Cortex of kidney (tissue), 1 donor: ENCODE measurements around the gene MYOM1.

Source experiments
- DNase-seq: peaks from one replicate; lab custom pipeline; 2025; lab: John Stamatoyannopoulos, UW

The MYOM1 gene

DNA sequence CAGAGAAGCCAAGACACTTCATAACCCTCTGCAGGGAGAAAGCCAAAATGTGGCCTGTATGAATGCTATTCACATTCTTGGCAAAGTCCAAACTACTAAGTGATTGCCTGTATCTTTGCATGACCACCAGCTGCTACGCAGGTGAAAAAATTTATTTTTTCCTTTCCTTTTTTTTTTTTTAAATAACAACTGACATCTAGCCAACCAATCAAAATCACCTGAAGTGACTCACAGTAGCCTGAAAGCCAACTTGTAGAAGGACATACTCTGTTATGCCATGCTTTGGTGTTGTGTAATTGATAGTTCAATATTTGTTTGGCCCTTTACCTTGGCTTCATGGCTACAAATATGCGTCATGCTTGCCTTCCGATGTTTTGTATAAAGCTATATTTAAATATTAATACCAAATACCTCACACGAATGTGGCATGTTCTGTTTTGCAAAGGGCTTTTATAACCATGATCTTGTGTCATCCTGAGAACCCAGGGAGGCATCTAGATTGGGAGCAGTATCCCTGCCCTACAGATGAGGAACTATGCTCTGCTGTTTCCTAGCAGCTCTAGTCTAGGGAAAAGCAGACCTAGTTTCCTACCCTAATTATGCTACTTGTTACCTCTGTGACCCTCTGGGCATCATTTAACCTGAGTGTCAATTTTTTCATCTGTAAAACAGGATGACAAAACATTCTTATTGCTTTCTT is 102.1 kb downstream of the MYOM1 start:
- no peak for DNase-seq

DNA sequence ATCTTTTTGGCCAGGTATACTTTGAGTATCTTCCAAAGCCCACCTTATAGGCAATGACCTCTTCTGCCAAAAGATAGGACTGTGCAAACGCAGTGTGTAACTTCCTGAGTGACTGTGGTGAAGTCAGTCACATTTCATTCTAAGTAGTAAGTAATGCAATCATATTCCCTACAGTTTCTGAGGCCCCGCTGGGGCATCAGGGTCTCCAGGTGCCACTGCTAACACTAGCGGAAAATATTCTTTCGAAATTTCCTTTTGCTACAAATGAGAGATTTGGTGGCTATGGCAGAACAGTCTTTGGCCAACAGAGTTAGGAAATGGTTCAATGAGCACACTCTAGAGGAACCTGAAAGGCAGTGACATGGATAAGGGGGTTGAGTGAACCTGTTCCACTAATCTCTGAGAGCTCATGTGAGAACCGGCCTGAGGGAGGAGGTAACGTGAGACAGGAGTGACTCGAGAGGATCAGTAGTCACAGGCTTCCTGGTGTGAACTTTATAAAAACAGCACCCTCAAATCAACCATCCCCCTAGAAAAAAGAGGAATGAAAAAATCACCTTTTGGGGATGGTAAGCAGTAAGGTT is 104.2 kb downstream of the MYOM1 start:
- DNase-seq = no peak

DNA sequence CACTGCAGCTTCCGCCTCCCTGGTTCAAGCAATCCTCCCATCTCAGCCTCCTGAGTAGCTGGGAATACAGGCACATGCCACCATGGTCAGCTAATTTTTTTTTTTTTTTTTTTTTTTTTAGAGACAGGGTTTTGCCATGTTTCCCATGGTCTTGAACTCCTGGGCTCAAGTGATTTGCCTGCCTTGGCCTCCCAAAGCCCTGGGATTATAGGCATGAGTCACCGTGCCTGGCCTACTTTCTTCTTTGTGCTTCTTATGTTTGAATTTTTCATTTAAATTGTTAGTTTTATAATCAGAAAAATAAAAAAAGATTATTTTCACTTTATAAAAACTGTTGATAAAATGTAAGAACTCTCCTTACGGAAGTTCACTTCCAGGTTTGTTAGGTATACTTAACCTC is 105.3 kb downstream of the MYOM1 start:
- no peak for DNase-seq

DNA sequence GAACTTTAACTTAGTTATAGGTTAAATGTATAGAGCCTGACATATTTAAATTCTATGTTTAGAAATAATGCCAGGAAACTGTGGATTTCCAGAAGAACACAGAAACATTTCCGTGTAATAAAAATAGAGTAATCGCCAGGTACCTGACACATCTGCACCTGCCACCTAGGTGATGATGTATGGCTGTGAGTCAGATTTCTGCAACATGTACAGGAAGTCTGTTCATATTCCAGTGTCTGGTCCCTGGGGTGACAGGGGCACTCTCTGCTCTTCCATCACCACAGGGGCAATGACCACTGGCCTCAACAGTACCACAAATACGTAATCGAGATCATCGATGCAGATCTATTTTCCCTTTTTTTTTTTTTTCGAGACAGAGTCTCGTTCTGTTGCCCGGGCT is 105.7 kb downstream of the MYOM1 start:
- DNase-seq = no peak

DNA sequence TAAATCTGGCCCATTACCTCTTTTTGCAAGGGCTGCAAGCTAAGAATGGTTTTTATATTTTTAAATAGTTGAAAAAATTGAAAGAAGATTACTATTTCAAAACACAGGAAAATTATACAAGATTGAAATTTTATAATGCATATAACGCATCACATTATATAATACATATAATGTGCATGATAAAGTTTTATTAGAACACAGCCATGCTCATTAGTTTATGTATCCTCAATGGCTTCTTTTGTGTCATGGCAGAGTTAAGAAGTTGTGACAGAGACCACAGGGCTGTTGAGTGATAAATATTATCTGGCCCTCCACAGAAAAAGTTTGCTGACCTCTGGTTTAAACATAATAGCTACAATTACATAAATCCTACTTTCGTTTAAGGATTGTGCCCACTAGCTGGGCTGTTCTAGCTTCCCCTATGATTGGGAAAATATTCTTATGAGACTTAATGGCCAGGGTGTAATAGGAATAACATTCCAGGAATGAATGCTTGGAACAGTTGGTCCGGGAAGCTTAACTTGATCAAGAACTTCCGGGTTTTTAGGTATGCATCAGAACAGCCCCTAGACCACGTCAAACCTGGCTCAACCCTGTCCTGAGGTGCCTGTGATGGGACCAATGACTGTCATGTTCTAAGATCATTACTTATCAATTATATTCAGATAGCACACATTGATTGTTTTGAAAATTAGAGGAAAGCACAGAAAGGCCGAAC is 108.1 kb downstream of the MYOM1 start:
- no peak for DNase-seq

DNA sequence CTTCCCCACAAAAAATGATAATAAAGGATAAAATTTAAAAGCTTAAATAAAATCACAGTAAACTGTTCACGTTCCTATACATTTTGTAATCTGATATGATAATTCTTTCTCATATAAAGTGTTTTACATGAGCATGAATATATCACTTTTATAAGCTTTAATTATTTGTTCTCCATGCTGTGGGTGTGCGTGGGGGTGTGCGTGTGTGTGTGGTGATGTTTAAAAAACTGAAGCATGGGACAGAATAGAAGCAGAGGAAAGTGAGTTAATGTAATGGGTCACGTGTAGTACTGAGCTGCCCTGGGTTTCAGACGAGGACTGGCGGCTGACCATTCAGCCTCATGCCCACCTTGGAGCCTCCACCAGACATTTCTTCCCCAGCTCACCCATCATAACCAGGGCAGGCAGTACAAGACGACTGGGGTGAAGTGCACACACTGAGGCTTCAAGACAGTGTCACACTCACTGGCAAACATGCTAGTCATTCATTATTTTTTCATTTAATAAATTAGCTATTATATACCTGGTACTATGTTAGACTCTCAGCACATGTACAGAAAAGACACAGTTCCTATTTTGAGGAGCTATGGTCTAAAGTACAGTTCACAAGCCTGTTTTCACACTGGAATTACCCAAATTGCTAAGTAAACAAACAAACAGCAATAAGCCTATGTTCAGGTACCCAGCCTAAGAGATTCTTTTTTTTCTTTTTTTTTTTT is 109.6 kb downstream of the MYOM1 start:
- DNase-seq = no peak

DNA sequence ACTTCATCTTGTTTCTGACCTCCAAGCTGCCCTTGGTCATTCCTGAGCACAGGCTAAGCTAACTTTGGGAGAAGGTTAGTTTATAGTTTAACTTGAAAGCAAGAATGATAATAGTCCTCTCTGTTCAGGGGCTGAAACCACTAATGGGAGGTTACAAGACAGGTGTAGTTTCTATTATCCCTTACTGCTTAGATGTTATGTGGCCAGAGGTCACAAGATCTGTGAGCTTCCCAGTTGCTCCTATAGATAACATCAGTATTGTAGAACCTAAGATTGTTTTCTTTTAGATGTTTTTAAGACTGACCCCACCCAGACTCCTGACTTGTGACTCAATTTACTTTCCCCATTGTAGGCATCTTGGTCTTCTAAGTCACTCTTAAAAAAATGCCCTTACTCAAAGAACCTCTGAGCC is 112.0 kb downstream of the MYOM1 start:
- DNase-seq = no peak

DNA sequence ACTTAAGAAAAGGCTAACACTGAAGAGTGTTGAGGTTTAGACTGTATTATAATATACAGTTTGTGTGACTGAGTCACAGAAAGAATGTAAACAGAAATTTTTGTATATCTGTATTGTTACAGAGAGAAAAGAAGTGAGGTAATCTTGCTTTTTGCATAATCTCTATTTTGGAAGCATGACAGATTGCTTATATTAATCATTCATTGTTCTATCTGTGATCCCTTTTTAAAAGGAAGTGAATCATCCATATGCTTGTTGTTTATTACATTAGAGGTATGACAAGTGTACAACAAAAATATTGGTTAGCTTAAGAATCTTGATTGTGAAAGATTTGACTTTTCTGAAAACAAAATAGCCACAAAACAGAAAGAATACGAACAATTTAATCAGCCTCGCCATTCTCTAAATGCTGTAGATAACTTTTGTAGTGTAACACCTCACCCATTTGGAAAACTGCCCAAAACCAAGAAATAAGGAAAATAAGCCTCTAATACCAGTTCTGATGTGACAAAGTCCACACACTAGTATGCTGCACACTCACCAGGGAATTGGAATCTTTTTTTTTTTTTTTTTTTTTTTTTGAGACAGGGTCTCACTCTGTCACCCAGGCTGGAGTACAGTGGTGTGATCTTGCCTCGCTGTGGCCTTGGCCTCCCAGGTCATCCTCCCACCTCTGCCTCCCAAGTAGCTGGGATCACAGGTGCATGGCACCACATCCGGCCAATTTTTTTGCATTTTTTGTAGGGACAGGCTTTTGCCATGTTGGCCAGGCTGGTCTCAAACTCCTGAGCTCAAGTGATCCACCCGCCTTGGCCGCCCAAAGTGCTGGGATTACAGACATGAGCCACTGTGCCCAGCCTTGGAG is 115.3 kb downstream of the MYOM1 start:
- no peak for DNase-seq

DNA sequence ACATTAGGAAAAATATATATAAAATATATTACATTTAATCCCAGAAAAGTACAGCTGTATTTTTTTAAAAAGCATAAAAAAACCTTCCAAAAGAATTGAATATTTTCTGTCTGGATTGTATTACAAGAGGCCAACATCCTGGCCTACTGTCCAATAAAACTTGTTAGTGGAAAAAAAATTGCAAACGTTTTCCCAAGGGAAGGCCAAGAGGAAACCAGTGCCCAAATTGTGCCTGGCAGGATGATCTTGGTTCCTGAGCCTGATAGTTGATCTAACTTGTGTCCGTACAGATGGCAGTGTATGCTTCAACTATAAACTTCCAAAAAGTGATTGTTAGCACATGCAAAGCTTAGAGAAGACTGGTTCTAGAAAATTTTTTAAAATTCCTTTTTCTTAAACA is 116.2 kb downstream of the MYOM1 start:
- DNase-seq = no peak

DNA sequence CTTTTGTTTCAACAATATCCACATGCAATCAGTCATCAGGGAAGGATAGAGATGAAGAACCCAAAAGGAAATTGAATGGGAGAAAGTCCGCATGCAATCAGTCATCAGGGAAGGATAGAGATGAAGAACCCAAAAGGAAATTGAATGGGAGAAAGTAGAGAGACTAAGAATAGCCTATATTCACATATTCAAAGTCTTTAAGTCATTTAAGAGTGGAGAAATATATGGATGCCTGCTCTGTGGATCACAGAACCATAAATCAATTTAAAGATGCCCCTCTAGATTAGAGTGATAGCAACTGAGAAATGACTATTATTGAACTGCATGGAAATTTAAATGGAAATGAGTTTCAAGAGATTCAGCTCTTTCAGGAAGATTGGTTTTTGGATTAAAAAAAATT is 116.8 kb downstream of the MYOM1 start:
- no peak for DNase-seq

DNA sequence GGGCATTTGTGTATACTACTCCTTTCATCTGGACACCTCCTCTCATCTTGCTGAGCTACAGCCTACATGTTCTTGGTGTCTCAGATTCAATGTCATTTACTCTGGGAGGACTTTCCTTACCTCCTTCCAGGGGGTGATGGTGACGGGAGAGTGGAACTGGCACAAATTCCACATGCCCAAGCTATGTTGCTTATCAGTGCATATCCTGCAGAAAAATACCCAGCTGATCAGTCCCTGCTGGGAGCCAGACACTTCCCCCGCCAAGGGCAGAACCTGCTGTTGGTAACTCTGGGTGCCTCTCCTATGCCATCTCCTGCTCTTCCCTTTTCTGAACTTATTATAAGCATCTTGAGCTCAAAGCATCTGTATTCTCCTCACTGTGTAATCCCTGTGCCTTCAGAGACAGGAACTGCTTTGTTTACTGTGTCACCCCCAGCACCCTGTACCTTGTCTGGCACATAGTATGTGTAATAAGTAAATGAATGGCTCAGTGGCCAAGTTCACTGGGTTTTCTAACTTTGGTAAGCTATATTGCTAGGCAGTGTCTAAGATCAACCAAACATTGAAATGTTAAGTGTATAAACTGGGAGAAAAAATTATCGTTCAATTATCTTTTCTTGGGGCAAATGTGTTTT is 119.2 kb downstream of the MYOM1 start:
- DNase-seq = no peak

DNA sequence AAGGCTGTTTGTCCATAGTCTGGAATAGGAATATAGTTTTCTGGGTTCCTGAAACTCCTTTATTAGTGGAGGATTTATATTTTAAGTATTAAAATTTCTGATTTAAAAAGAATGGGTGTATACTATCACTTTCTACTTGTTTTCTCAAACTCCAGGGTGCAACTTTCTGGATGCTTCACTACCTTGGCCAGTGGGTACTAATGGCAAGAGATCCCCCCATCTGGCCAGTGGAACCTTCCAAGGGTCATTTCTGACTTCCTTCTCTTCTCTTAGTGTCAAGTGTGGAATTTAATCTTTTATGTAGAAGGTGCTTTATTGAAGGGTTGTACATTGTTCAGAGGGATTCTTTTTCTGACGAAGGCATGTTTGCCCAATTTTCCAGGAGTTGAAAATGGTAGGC is 120.4 kb downstream of the MYOM1 start:
- no peak for DNase-seq

DNA sequence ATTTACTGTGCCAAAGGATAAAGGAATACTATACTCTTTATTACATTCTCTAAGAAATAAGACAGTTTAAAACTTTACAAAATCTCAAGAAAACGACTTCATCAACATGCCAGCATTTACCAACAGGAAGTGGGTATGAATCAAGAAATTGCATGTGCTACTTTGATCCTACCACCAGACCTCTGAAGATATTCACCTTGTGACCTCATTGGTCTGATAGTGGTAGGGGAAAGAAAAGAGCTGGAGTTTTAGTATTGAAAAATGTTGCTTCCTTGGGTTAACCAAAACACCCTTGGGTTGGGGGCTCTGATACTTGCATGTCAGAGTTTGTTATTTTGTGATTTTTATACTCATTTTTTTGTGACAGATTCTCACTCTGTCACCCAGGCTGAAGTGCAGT is 122.7 kb downstream of the MYOM1 start:
- DNase-seq = no peak

DNA sequence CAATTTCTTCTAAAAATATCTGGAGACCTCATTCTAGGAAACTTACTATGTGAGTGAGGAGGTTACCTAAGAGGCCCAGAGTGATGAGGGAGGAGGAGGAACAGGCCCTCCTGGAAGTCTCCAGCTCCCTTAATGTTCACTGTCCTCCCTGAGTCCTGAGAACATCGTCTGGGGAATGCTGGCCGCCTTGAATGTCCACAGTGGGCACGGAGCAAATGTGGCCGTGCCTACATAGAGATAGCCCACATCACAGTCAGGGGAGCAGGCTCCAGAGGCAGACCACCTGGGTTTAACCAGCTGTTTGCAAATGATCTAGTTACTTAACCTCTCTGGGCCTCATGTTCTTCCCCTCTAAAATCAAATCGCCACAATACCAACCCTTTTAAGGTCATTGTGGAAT is 123.8 kb downstream of the MYOM1 start:
- no peak for DNase-seq

DNA sequence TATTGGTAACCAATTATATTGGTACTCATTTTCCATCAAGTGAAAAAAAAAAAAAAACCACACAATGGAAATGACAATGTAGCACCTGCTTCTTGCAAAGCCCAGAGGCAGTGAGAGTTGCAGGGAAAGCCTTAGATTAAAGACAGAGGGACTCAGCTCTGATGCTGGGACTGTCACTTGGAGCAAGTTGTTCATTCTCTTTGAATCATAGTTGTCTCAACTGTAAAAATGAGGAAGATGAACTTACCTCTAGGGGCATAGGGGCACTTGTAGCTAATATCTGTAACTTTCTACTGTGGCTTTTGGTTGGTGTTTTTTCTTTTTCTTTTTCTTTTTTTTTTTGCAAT is 125.5 kb downstream of the MYOM1 start:
- no peak for DNase-seq

DNA sequence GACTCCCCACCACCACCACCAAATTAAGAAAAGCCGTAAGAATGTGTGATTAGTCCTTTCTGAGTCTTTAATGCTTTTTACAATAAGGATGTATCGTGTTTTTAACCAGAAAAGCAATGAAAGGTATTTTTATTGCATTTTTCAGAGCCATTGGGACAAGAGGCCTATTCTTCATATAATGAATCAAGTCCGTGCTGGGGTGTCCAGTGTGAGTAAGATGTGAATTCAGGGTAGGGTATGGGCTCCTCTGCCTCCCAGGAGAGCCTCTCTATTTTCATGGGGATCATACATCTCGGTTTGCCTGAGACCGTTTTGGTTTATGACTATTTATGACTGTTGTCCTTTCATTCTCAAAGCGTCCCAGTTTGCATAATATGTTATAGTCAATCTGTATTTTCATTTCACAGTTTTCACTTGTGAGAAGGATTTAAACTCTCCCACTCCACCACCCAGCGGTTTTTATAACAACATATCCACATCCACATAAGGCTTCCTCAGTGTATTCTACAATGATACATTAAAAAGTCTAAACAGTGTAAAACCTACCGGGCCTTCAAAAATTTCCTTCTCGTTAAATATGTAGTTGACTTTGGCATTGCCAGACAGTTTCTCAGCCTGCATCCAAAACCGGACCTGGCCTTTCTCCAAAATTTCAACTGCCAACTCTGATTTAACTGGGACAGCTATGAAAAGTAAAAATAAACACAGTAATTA is 126.0 kb downstream of the MYOM1 start:
- no peak for DNase-seq

DNA sequence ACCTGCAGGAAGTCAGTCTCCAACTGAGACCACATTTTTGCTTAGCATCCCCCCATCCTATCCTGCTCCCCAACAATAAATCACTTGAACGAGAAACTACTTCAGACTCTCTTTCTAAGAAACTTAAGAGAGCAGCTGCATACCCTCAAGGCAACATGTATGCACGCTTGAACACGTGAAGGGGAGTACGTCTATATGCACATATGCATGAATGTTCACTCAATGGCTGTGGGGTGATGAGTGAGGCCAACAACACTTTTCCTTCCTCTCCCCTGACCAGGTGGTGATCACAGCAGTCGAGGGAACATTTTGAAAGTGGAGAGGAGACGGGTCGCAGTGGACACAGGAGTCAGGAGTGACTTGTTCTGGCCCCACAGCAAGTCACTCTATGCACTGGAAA is 127.0 kb downstream of the MYOM1 start:
- DNase-seq = no peak

DNA sequence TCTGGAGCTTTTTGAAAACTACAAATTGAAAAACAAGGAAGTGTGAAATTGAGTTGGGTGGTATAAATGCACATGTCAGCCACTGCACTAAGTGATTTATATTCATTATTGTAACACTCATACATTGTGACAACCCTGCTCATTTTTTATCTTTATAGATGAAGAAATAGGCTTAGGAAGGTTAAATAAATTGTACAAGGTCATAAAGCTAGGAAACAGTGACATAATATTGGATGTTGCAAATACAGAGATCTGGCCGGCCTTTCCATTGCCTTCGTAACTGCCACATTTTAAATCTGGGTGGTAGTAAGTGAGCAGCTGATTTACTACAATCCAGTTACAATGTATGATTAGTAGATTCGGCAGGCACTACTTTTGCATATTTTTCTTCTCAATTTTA is 130.2 kb downstream of the MYOM1 start:
- no peak for DNase-seq

DNA sequence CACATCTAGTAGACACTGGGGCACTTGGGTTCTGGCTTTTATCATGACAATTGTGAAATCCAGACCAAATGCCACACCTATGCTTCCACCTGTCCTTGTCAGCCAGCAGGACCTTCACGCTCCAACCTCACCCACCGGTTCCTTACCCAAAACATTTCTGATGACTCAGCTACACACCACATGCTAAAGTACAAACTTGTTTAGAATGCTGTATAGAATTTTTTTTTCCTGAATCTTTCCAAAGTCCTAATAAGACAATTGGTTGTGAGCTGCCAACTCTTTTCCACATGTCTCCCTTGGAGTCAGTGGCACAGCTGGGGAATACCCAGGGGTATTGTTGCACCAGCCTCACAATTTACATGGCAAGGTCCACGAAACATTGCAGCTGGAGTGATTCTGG is 131.3 kb downstream of the MYOM1 start:
- no peak for DNase-seq

DNA sequence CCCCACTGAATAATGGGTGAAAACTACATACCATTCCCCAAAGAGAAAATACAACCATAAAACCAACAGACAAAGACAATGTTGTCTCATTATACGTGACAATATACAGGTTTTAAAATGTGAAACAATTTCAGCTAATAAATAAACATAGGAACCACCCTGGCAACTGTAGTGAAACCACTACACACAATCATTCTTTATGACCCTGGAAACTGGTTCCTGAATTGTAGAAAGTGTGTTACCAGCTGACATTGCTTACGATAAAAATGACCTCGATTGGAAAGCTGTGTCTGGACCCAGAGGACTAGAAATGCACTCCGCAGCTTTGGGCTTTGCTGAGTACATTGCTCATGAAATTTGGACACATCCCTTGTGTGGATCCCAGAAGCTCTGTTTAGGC is 132.9 kb downstream of the MYOM1 start:
- no peak for DNase-seq

DNA sequence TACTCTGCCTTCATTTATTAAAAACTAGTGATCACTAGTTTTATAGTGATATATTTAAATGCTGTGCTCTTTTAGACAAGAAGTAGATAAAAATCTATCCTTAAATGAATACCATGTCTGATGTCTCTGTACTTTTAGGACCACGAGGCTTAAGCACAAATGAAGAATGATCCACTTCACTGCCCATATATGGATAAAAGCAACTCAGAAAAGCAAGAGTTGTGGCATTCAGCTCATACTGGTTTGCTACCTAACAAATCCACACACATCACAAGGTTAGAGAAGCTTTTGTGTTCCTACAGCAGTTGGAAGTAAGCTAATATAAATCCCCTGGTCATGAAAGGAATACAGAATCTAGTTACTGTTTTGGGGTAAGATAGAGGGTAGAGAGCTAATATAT is 134.2 kb downstream of the MYOM1 start:
- DNase-seq = no peak
